H9 (cell line): ENCODE results near the gene SPATS2. TPM values are rescaled to one million over a fixed set of nuclear protein-coding genes. Genes with fewer than 3 reads are reported as not detected.
"Not testable (repeated sequence)": the region's sequence is repeated elsewhere in the genome, so short reads cannot be mapped to it uniquely, and the experiment has no call there.

Experiments used
- DNase-seq: peaks from one replicate; pipeline ENCODE4 v3.0.0-alpha.2; 2017
- H2AFZ ChIP-seq: one replicate; pipeline ENCODE4 v1.6.1; 2013; ENCODE audit warnings: mild to moderate bottlenecking, low read length, control low read depth, moderate library complexity
- H2AK5ac ChIP-seq: 2 replicates; pipeline ENCODE4 v1.6.1; 2013; ENCODE audit warnings: low read length, control low read depth, mixed read lengths; ENCODE audit not compliant: insufficient read length
- H2BK120ac ChIP-seq: one replicate; pipeline ENCODE4 v1.6.1; 2013; ENCODE audit warnings: low read depth, mild to moderate bottlenecking, low read length, control low read depth, inconsistent platforms; ENCODE audit not compliant: poor library complexity, severe bottlenecking
- H2BK12ac ChIP-seq: 2 replicates; pipeline ENCODE4 v1.6.1; 2013; ENCODE audit warnings: low read length, control low read depth, mixed read lengths, low read depth; ENCODE audit not compliant: insufficient read length
- H2BK15ac ChIP-seq: 2 replicates; pipeline ENCODE4 v1.6.1; 2013; ENCODE audit warnings: low read depth, low read length, control low read depth
- H2BK20ac ChIP-seq: one replicate; pipeline ENCODE4 v1.6.1; 2013; ENCODE audit warnings: low read depth, mild to moderate bottlenecking, low read length, control low read depth, inconsistent platforms; ENCODE audit not compliant: poor library complexity, severe bottlenecking
- H2BK5ac ChIP-seq: 2 replicates; pipeline ENCODE4 v1.6.1; 2013; ENCODE audit warnings: low read length, control low read depth, mixed read lengths; ENCODE audit not compliant: insufficient read length
- H3K14ac ChIP-seq: 2 replicates; pipeline ENCODE4 v1.6.1; 2013; ENCODE audit warnings: low read length, control low read depth; ENCODE audit not compliant: insufficient read depth
- H3K18ac ChIP-seq: 2 replicates; pipeline ENCODE4 v1.6.1; 2013; ENCODE audit warnings: low read depth, mild to moderate bottlenecking, mixed read lengths, low read length, control low read depth; ENCODE audit not compliant: insufficient read length
- H3K23ac ChIP-seq: 2 replicates; pipeline ENCODE4 v1.6.1; 2013; ENCODE audit warnings: low read length, control low read depth, mixed read lengths, low read depth; ENCODE audit not compliant: insufficient read length
- H3K23me2 ChIP-seq: 2 replicates; pipeline ENCODE4 v1.6.1; 2013; ENCODE audit warnings: low read depth, mild to moderate bottlenecking, mixed read lengths, low read length, control low read depth; ENCODE audit not compliant: insufficient read length, poor library complexity, severe bottlenecking
- H3K27ac ChIP-seq: 2 replicates; pipeline ENCODE4 v1.5.1; 2013; ENCODE audit warnings: low read length, control low read depth, mixed read lengths, low read depth; ENCODE audit not compliant: insufficient read length
- H3K27me3 ChIP-seq: 2 replicates; pipeline ENCODE4 v1.6.1; 2013; ENCODE audit warnings: low read length, control low read depth, inconsistent platforms; ENCODE audit not compliant: insufficient read depth
- H3K4ac ChIP-seq: 2 replicates; pipeline ENCODE4 v1.6.1; 2013; ENCODE audit warnings: low read depth, mild to moderate bottlenecking, control low read depth, inconsistent platforms, low read length, moderate library complexity
- H3K4me1 ChIP-seq: 2 replicates; pipeline ENCODE4 v1.6.1; 2013; ENCODE audit warnings: low read length, control low read depth, inconsistent platforms; ENCODE audit not compliant: insufficient read depth
- H3K4me2 ChIP-seq: 2 replicates; pipeline ENCODE4 v1.6.1; 2013; ENCODE audit warnings: low read length, control low read depth, mixed read lengths; ENCODE audit not compliant: insufficient read length, insufficient read depth
- H3K56ac ChIP-seq: 2 replicates; pipeline ENCODE4 v1.6.1; 2013; ENCODE audit warnings: low read depth, mild to moderate bottlenecking, mixed read lengths, low read length, control low read depth; ENCODE audit not compliant: insufficient read length
- H3K79me1 ChIP-seq: 2 replicates; pipeline ENCODE4 v1.6.1; 2013; ENCODE audit warnings: low read depth, mild to moderate bottlenecking, moderate library complexity, low read length, control low read depth, inconsistent platforms; ENCODE audit not compliant: insufficient read depth, poor library complexity, severe bottlenecking
- H3K79me2 ChIP-seq: 2 replicates; pipeline ENCODE4 v1.6.1; 2013; ENCODE audit warnings: low read length, control low read depth, inconsistent platforms; ENCODE audit not compliant: insufficient read depth
- H3K9ac ChIP-seq: 2 replicates; pipeline ENCODE4 v1.6.1; 2013; ENCODE audit warnings: low read length, control low read depth, mixed read lengths; ENCODE audit not compliant: insufficient read length; ENCODE audit errors: extremely low read depth
- H3K9me3 ChIP-seq: one replicate; pipeline ENCODE4 v1.6.1; 2013; ENCODE audit warnings: low read depth, low read length, inconsistent platforms; ENCODE audit not compliant: control insufficient read depth
- H3T11ph ChIP-seq: one replicate; pipeline ENCODE4 v1.6.1; 2013; ENCODE audit warnings: mild to moderate bottlenecking, low read length, control low read depth, inconsistent platforms
- H4K20me1 ChIP-seq: one replicate; pipeline ENCODE4 v1.6.1; 2013; ENCODE audit not compliant: control insufficient read depth, insufficient read length, insufficient read depth
- H4K5ac ChIP-seq: 2 replicates; pipeline ENCODE4 v1.6.1; 2013; ENCODE audit warnings: low read depth, mild to moderate bottlenecking, mixed read lengths, low read length, control low read depth; ENCODE audit not compliant: insufficient read length
- H4K8ac ChIP-seq: replicated peaks from 2 replicates; pipeline ENCODE4 v1.6.1; 2013; ENCODE audit warnings: low read length, control low read depth, mixed read lengths, low read depth; ENCODE audit not compliant: insufficient read length
- H4K91ac ChIP-seq: 2 replicates; pipeline ENCODE4 v1.6.1; 2013; ENCODE audit warnings: low read depth, mild to moderate bottlenecking, moderate library complexity, mixed read lengths, low read length, control low read depth; ENCODE audit not compliant: insufficient read length
- H3K27ac Mint-ChIP-seq, 3 experiments: 2 replicates in 2 of 3; 3 replicates in 1 of 3; pipeline ENCODE4 v1.8.0; 2020 to 2021; ENCODE audit warnings: mixed read lengths in 3 of 3, mild to moderate bottlenecking in 1 of 3, moderate library complexity in 1 of 3
- H3K27me3 Mint-ChIP-seq: 2 replicates; pipeline ENCODE4 v1.8.0; 2021; ENCODE audit warnings: low read depth, mild to moderate bottlenecking, moderate library complexity, mixed read lengths
- H3K36me3 Mint-ChIP-seq, 3 experiments: 2 replicates in 2 of 3; 3 replicates in 1 of 3; pipeline ENCODE4 v1.8.0; 2020 to 2021; ENCODE audit warnings: low read depth in 3 of 3, mixed read lengths in 3 of 3; ENCODE audit not compliant: insufficient read depth in 1 of 3
- H3K4me1 Mint-ChIP-seq, 2 experiments: 2 replicates each; pipeline ENCODE4 v1.8.0; 2020; ENCODE audit warnings: mixed read lengths in 2 of 2
- H3K4me3 Mint-ChIP-seq, 2 experiments: 2 replicates in 1 of 2; 3 replicates in 1 of 2; pipeline ENCODE4 v1.8.0; 2020 to 2021; ENCODE audit warnings: mild to moderate bottlenecking in 2 of 2, mixed read lengths in 2 of 2, moderate library complexity in 1 of 2
- H3K9me3 Mint-ChIP-seq, 2 experiments: 2 replicates in 1 of 2; 3 replicates in 1 of 2; pipeline ENCODE4 v1.8.0; 2020; ENCODE audit warnings: mild to moderate bottlenecking in 2 of 2, mixed read lengths in 2 of 2, moderate library complexity in 1 of 2
- WGBS: extraction: QIAGEN DNeasy Blood & Tissue Kit; methylation state at CpG from one replicate; pipeline ENCODE4 v1.1.7; 2013; ENCODE audit warnings: missing lambda C conversion rate, low lambda C conversion rate, mixed read lengths; ENCODE audit not compliant: insufficient read length; ENCODE audit errors: extremely low coverage; 5-methylcytosine and 5-hydroxymethylcytosine counted together
- total RNA-seq: library from RNA; stranded (reverse); gene quantifications from 2 replicates; pipeline ENCODE4 v1.2.1, GENCODE V29; 2021
- TF ChIP-seq, protein P1 (sequence below): fragments of 200-600 bp; sonication (generic); conservative IDR thresholded peaks from 3 replicates; pipeline ENCODE4 v1.8.0; 2021; ENCODE audit warnings: antibody characterized with exemption, mild to moderate bottlenecking

The SPATS2 gene
- total RNA-seq, 1 experiment from 2014 or later, result 17.1 TPM

DNA sequence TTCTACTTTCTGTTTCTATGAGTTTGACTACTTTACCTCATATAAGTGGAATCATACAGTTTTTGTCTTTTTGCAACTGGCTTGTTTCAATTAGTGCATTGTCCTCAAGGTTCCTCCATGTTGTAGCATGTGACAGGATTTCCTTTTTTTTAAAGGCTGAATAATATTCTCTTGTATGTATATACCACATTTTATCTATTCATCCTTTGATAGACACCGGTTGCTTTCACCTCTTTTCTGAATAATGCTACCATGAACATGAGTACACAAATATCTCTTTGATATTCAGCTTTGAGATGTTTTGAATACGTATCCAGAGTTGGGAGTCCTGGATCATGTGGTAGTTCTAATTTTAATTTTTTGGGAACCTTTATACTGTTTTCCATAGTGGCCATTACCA is 65.4 kb downstream of the SPATS2 start:
- H4K8ac ChIP-seq, result no peak overlapping the region
- H3K36me3 Mint-ChIP-seq, result peaks cover 0 to 10% (median 0%) of the 10 kb centered on the region in 3 experiments; a peak in 2 of 7 replicates
- H3K4me3 Mint-ChIP-seq, result no peak overlapping the region
- no peak overlapping the region for H2BK12ac ChIP-seq
- no peak overlapping the region for H4K91ac ChIP-seq
- H2BK5ac ChIP-seq, result no peak overlapping the region
- H3K23me2 ChIP-seq, result no peaks in the 10 kb centered on the region
- no peak overlapping the region for H3K23ac ChIP-seq
- TF ChIP-seq, protein P1, sequence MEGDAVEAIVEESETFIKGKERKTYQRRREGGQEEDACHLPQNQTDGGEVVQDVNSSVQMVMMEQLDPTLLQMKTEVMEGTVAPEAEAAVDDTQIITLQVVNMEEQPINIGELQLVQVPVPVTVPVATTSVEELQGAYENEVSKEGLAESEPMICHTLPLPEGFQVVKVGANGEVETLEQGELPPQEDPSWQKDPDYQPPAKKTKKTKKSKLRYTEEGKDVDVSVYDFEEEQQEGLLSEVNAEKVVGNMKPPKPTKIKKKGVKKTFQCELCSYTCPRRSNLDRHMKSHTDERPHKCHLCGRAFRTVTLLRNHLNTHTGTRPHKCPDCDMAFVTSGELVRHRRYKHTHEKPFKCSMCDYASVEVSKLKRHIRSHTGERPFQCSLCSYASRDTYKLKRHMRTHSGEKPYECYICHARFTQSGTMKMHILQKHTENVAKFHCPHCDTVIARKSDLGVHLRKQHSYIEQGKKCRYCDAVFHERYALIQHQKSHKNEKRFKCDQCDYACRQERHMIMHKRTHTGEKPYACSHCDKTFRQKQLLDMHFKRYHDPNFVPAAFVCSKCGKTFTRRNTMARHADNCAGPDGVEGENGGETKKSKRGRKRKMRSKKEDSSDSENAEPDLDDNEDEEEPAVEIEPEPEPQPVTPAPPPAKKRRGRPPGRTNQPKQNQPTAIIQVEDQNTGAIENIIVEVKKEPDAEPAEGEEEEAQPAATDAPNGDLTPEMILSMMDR, result no peak
- H3K4me1 Mint-ChIP-seq, result peaks cover 8 to 9% of the 10 kb centered on the region in 2 experiments
- peaks cover 2% of the 10 kb centered on the region for H3K79me1 ChIP-seq
- no peak overlapping the region for H3K18ac ChIP-seq
- H4K20me1 ChIP-seq, result no peaks in the 10 kb centered on the region
- H3K4me1 ChIP-seq, result no peaks in the 10 kb centered on the region
- H3K27me3 Mint-ChIP-seq, result no peaks in the 10 kb centered on the region
- no peak overlapping the region for H3K4ac ChIP-seq
- H2BK120ac ChIP-seq, result no peak overlapping the region
- H2AK5ac ChIP-seq, result no peak overlapping the region
- no peak overlapping the region for H3K27ac ChIP-seq
- no peak overlapping the region for H3K14ac ChIP-seq
- H3K27ac Mint-ChIP-seq, result no peak overlapping the region
- no peak overlapping the region for H2BK15ac ChIP-seq
- H2BK20ac ChIP-seq, result no peak overlapping the region
- WGBS, result no CpG with 5 or more reads among the region's 2 CpGs
- H3K56ac ChIP-seq, result no peak overlapping the region
- no peak overlapping the region for H3T11ph ChIP-seq
- H3K27me3 ChIP-seq, result no peaks in the 10 kb centered on the region
- H3K79me2 ChIP-seq, result no peaks in the 10 kb centered on the region; the same call in 1 of the 2 replicates
- peaks cover 0 to 6% of the 10 kb centered on the region in 2 experiments; a peak in 2 of 5 replicates for H3K9me3 Mint-ChIP-seq
- no peak overlapping the region for H3K4me2 ChIP-seq
- no peaks in the 10 kb centered on the region for H3K9me3 ChIP-seq
- no peak overlapping the region for H3K9ac ChIP-seq
- H4K5ac ChIP-seq, result no peak overlapping the region
- no peak for DNase-seq
- H2AFZ ChIP-seq, result no peak overlapping the region

DNA sequence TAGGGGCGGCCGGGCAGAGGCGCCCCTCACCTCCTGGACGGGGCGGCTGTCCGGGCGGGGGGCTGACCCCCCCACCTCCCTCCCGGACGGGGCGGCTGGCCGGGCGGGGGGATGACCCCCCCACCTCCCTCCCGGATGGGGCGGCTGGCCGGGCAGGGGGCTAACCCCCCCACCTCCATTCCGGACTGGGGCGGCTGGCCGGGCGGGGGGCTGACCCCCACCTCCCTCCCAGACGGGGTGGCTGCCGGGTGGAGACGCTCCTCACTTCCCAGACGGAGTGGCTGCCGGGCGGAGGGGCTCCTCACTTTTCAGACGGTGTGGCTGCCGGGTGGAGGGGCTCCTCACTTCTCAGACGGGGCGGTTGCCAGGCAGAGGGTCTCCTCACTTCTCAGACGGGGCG is 69.5 kb downstream of the SPATS2 start:
- not testable (repeated sequence) for H2AK5ac ChIP-seq, DNase-seq, H3K27ac ChIP-seq, H3K9me3 ChIP-seq, H3K4me3 Mint-ChIP-seq, H3K4me1 ChIP-seq, H2BK15ac ChIP-seq, H2BK5ac ChIP-seq, H3K79me1 ChIP-seq, H3K9ac ChIP-seq, H3T11ph ChIP-seq, H4K91ac ChIP-seq, H3K27me3 ChIP-seq, H2BK12ac ChIP-seq, H4K5ac ChIP-seq, H2AFZ ChIP-seq, H3K4me1 Mint-ChIP-seq, H3K79me2 ChIP-seq, H4K8ac ChIP-seq, H3K4me2 ChIP-seq, H3K27me3 Mint-ChIP-seq, H3K27ac Mint-ChIP-seq, H3K14ac ChIP-seq, H2BK120ac ChIP-seq, H3K23ac ChIP-seq, H3K23me2 ChIP-seq, H3K9me3 Mint-ChIP-seq, H3K18ac ChIP-seq, H2BK20ac ChIP-seq, H3K4ac ChIP-seq, H3K56ac ChIP-seq, H4K20me1 ChIP-seq
- no CpG with 5 or more reads among the region's 31 CpGs for WGBS
- H3K36me3 Mint-ChIP-seq, result peaks cover 0 to 12% (median 0%) of the 10 kb centered on the region in 3 experiments; a peak in 2 of 7 replicates
